ENCODE measurements around the gene CAMSAP1. TPM values are rescaled to one million over a fixed set of nuclear protein-coding genes. Genes with fewer than 3 reads are reported as not detected.

Gene CAMSAP1
- total RNA-seq, 2 donors from 2014 or later: 38.1 to 40.6 TPM

GRCh38 chr9:135822374-135822755 lies 85.0 kb downstream of the CAMSAP1 start:
- H3K36me3 Mint-ChIP-seq: peaks cover 7 to 20% of the 10 kb centered on the region in 2 donors
- no peaks in the 10 kb centered on the region for H3K9me3 Mint-ChIP-seq
- ATAC-seq: no peak

GRCh38 chr9:135821733-135822373 lies 85.5 kb downstream of the CAMSAP1 start:
- Mint-ChIP-seq H3K9me3 (no peaks in the 10 kb centered on the region), H3K36me3 (peaks cover 7 to 20% of the 10 kb centered on the region in 2 donors), H3K27ac (peak overlapping the region in 1 of 2 donors; percentile 74)
- ATAC-seq (no peak), DNase-seq (ENCODE audit: low spot score in 2 of 2) (no peak)

More at GRCh38 chr9:135822374-135822755, 85.0 kb downstream of the CAMSAP1 start:
- no peak for DNase-seq (ENCODE audit: low spot score in 2 of 2)
- H3K27ac Mint-ChIP-seq: peak overlapping the region in 1 of 2 donors; percentile 74

- no peak overlapping the region for H3K27ac Mint-ChIP-seq
- peaks cover 7 to 15% of the 10 kb centered on the region in 2 donors for H3K36me3 Mint-ChIP-seq
- no peaks in the 10 kb centered on the region for H3K9me3 Mint-ChIP-seq
- no peak for ATAC-seq
- DNase-seq (ENCODE audit: low spot score in 2 of 2): no peak
Measured at GRCh38 chr9:135821116-135821515, 86.2 kb downstream of the CAMSAP1 start.

GRCh38 chr9:135820661-135821060 lies 86.7 kb downstream of the CAMSAP1 start:
- no peak overlapping the region for H3K27ac Mint-ChIP-seq
- ATAC-seq (no peak), DNase-seq (ENCODE audit: low spot score in 2 of 2) (no peak)
- H3K36me3 Mint-ChIP-seq: peaks cover 7 to 15% of the 10 kb centered on the region in 2 donors
- H3K9me3 Mint-ChIP-seq: no peaks in the 10 kb centered on the region

DNA sequence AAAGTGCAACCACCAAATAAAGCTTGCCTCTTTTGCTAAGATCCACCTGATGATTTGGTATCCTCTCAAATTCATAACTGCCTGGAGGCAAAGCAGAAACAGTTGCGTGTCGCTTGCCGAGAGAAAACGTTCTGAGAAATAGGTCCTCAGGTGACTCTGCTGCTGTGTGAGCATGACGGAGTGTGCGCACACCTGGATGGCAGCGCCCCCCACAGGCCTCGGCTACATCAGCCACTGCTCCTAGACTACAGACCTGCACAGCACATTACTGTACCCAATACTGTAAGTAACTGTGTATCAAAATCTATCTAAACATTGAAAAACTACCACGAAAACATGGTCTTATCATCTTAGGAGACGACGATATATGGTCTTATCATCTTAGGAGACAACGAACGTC lies 87.4 kb downstream of the CAMSAP1 start:
- no peaks in the 10 kb centered on the region for H3K9me3 Mint-ChIP-seq
- ATAC-seq (no peak), DNase-seq (ENCODE audit: low spot score in 2 of 2) (no peak)
- no peak overlapping the region for H3K27ac Mint-ChIP-seq
- H3K36me3 Mint-ChIP-seq: peaks cover 2 to 17% of the 10 kb centered on the region in 2 donors

- H3K27ac Mint-ChIP-seq: peak overlapping the region in 1 of 2 donors; percentile 65
- no peak for ATAC-seq
- H3K36me3 Mint-ChIP-seq: peaks cover 0 to 21% of the 10 kb centered on the region in 2 donors
- no peaks in the 10 kb centered on the region for H3K9me3 Mint-ChIP-seq
- DNase-seq (ENCODE audit: low spot score in 2 of 2): no peak
Measured at GRCh38 chr9:135818718-135819475, 88.4 kb downstream of the CAMSAP1 start.

- H3K9me3 Mint-ChIP-seq: no peaks in the 10 kb centered on the region
- ATAC-seq (no peak), DNase-seq (ENCODE audit: low spot score in 2 of 2) (no peak)
- peak overlapping the region in 1 of 2 donors; percentile 65 for H3K27ac Mint-ChIP-seq
- peaks cover 0 to 19% of the 10 kb centered on the region in 2 donors for H3K36me3 Mint-ChIP-seq
Measured at GRCh38 chr9:135817951-135818717, 89.2 kb downstream of the CAMSAP1 start.

- Mint-ChIP-seq H3K36me3 (peaks cover 0 to 6% of the 10 kb centered on the region in 2 donors), H3K27ac (no peak overlapping the region), H3K9me3 (no peaks in the 10 kb centered on the region)
- ATAC-seq (no peak), DNase-seq (ENCODE audit: low spot score in 2 of 2) (no peak)
Measured at GRCh38 chr9:135816651-135816970, 90.7 kb downstream of the CAMSAP1 start.

GRCh38 chr9:135815830-135816650 lies 91.3 kb downstream of the CAMSAP1 start:
- Mint-ChIP-seq H3K36me3 (peaks cover 0 to 6% of the 10 kb centered on the region in 2 donors), H3K9me3 (no peaks in the 10 kb centered on the region), H3K27ac (peak overlapping the region in 1 of 2 donors; percentile 12)
- DNase-seq (ENCODE audit: low spot score in 2 of 2): peak in 1 of 2 donors; percentile 35
- ATAC-seq: peak in 1 of 2 donors; percentile 9

DNA sequence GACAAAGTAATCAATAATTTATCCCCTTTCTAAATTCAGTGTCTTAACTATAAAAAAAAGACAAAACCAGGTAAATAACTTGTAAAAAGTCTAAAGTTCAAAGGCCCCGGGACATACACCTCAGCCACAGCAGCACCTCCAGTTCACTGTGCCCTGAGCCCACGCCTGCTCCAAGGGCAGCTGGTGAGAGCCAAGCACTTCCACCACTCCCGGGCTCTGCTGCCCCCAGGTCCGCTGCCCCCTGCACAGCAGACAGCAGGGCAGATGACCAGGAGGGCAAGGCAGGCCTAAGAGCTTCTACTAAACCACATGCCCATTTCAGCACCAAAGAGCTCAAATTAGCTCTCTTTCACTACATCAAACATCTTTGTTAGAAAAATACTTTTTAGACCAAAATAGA lies 91.9 kb downstream of the CAMSAP1 start:
- Mint-ChIP-seq H3K36me3 (peaks cover 0 to 6% of the 10 kb centered on the region in 2 donors), H3K9me3 (no peaks in the 10 kb centered on the region), H3K27ac (no peak overlapping the region)
- ATAC-seq: no peak
- DNase-seq (ENCODE audit: low spot score in 2 of 2): no peak

- Mint-ChIP-seq H3K36me3 (peaks cover 0 to 6% of the 10 kb centered on the region in 2 donors), H3K27ac (peak overlapping the region; percentile 25 to 50), H3K9me3 (no peaks in the 10 kb centered on the region)
- no peak for ATAC-seq
- no peak for DNase-seq (ENCODE audit: low spot score in 2 of 2)
Measured at GRCh38 chr9:135814421-135815095, 92.8 kb downstream of the CAMSAP1 start.

DNA sequence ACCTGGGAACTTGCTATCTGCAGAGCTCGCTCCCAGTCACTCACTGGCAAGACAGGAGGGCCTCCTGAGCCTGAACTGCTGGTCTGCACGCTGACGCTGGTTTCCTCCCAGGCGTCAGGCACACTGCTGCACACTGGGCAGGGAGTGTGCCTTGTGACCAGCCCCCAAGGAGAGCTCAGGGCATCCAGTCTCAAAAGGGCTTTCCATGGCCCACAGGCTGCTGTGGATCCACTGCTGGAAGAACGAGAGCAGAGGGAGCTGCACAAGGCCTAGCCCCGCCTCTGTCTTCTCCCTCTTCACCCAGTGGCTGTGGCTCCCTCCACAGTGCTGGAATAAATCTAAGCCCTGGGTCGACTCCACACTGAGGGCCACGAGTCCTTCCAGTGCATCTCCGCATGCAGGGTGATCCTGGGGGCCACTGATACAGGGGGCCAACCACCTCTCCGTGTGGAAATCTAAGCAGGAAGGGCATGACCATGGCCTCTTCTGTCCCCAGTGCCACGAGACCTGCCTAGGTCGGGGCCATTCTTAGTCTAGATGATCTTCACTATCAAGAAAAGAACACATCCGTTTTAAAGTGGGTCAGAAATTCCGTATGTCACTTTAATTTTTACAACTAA lies 93.6 kb downstream of the CAMSAP1 start:
- no peak for ATAC-seq
- H3K9me3 Mint-ChIP-seq: no peaks in the 10 kb centered on the region
- H3K27ac Mint-ChIP-seq: no peak overlapping the region
- DNase-seq (ENCODE audit: low spot score in 2 of 2): no peak
- H3K36me3 Mint-ChIP-seq: peaks cover 0 to 6% of the 10 kb centered on the region in 2 donors

GRCh38 chr9:135812961-135813360 lies 94.4 kb downstream of the CAMSAP1 start:
- H3K9me3 Mint-ChIP-seq: no peaks in the 10 kb centered on the region
- DNase-seq (ENCODE audit: low spot score in 2 of 2) (no peak), ATAC-seq (no peak)
- H3K36me3 Mint-ChIP-seq: peaks cover 0 to 6% of the 10 kb centered on the region in 2 donors
- H3K27ac Mint-ChIP-seq: peak overlapping the region in 1 of 2 donors; percentile 29

GRCh38 chr9:135811801-135812200 lies 95.5 kb downstream of the CAMSAP1 start:
- Mint-ChIP-seq H3K36me3 (peaks cover 0 to 6% of the 10 kb centered on the region in 2 donors), H3K9me3 (no peaks in the 10 kb centered on the region), H3K27ac (peak overlapping the region in 1 of 2 donors; percentile 7)
- DNase-seq (ENCODE audit: low spot score in 2 of 2) (no peak), ATAC-seq (no peak)

DNA sequence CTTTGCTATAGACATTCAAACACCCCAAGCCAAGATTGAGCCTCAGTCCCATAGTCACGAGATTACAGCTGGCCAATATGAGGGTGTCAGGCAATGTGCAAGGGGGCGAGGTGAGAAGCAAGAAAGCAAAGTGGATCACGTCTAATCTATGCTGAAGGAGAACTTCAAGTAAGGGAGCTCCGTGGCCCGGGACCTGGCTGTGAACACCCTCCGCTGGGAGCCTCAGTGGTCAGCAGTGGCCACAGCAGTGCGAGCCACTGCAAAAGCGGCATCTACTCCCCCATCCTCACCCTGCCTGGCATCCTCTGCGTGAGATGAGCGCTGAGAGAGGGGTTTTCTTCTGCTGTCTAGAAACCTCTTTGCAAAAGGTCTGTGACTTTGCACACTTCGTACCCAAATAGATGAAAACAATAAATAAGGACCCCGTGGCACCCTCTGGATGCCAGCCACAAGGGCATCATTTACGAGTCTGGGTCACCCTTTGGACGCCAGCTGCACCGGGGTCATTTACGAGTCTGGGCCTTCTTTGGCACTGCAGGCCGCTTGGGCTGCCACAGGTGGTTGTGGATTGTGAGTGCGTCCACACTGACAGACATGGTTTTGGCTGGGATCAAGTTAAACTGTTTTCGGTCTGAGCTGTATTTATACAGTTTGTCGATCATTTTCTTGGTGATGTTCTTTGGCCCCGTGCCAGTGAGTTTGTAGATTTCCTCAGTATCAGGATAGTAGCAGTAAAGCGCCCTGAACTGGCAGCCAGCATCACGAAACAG lies 96.4 kb downstream of the CAMSAP1 start:
- no peak overlapping the region for H3K27ac Mint-ChIP-seq
- peaks cover 0 to 6% of the 10 kb centered on the region in 2 donors for H3K36me3 Mint-ChIP-seq
- DNase-seq (ENCODE audit: low spot score in 2 of 2) (no peak), ATAC-seq (no peak)
- no peaks in the 10 kb centered on the region for H3K9me3 Mint-ChIP-seq
